SK-N-SH (cell line): ENCODE data around the gene ATP5F1E.

Experiments used
- EP300 ChIP-seq, 2 experiments: IDR thresholded peaks; 2 replicates each; pipeline versions ENCODE4 v1.4.0 to v1.6.1; 2012; ENCODE audit warnings: borderline replicate concordance in 1 of 2, low read depth in 1 of 2, low read length in 1 of 2
- FOSL2 ChIP-seq: IDR thresholded peaks from 2 replicates; pipeline ENCODE4 v1.4.0; 2012; ENCODE audit warnings: low read depth, mild to moderate bottlenecking, moderate library complexity, borderline replicate concordance
- GATA2 ChIP-seq: sonication (generic); formaldehyde crosslinking; IDR thresholded peaks from 2 replicates; pipeline ENCODE4 v1.5.0; 2020; ENCODE audit warnings: mild to moderate bottlenecking, missing genetic modification reagents
- JUND ChIP-seq: IDR thresholded peaks from 2 replicates; pipeline ENCODE4 v1.4.0; 2012
- MAX ChIP-seq: IDR thresholded peaks from 2 replicates; pipeline ENCODE4 v1.4.0; 2012; ENCODE audit warnings: low read depth
- MXI1 ChIP-seq: IDR thresholded peaks from 2 replicates; pipeline ENCODE4 v1.6.1; 2012; ENCODE audit warnings: mild to moderate bottlenecking, low read depth, low read length, improper control_type of control experiment
- NRF1 ChIP-seq: IDR thresholded peaks from 2 replicates; pipeline ENCODE4 v1.6.1; 2012; ENCODE audit warnings: low read depth, mild to moderate bottlenecking, low read length
- RAD21 ChIP-seq: IDR thresholded peaks from 2 replicates; pipeline ENCODE4 v1.6.1; 2012; ENCODE audit warnings: mild to moderate bottlenecking, low read length
- RFX5 ChIP-seq: IDR thresholded peaks from 2 replicates; pipeline ENCODE4 v1.6.1; 2012; ENCODE audit warnings: mild to moderate bottlenecking, improper control_type of control experiment, low read length
- SIN3A ChIP-seq: IDR thresholded peaks from 2 replicates; pipeline ENCODE4 v1.6.1; 2012; ENCODE audit warnings: low read depth, mild to moderate bottlenecking, low read length, moderate library complexity, borderline replicate concordance
- SMC3 ChIP-seq: IDR thresholded peaks from 2 replicates; pipeline ENCODE4 v1.6.1; 2012; ENCODE audit warnings: low read depth, low read length, improper control_type of control experiment
- TF ChIP-seq, protein P1 (sequence below): fragments of 200-600 bp; sonication (generic); IDR thresholded peaks from 2 replicates; pipeline ENCODE4 v1.6.1; 2017; ENCODE audit warnings: antibody characterized with exemption, mild to moderate bottlenecking, moderate library complexity
- TF ChIP-seq, protein P2 (sequence below): IDR thresholded peaks from 2 replicates; pipeline ENCODE4 v1.4.0; 2012; ENCODE audit warnings: low read depth, borderline replicate concordance
- TF ChIP-seq, protein P3 (sequence below): IDR thresholded peaks from 2 replicates; pipeline ENCODE4 v1.6.1; 2012; ENCODE audit warnings: mild to moderate bottlenecking, low read depth, low read length, moderate library complexity

- TF ChIP-seq MAX (no peak), JUND (no peak), RFX5 (no peak), FOSL2 (no peak), GATA2 (no peak), RAD21 (no peak), SMC3 (no peak), EP300 (IDR thresholded peaks at IDR 0.05; ENCODE audit: borderline replicate concordance in 1 of 2, low read depth in 1 of 2, low read length in 1 of 2) (no peak), NRF1 (no peak), MXI1 (no peak), SIN3A (no peak)
- TF ChIP-seq, protein P1, sequence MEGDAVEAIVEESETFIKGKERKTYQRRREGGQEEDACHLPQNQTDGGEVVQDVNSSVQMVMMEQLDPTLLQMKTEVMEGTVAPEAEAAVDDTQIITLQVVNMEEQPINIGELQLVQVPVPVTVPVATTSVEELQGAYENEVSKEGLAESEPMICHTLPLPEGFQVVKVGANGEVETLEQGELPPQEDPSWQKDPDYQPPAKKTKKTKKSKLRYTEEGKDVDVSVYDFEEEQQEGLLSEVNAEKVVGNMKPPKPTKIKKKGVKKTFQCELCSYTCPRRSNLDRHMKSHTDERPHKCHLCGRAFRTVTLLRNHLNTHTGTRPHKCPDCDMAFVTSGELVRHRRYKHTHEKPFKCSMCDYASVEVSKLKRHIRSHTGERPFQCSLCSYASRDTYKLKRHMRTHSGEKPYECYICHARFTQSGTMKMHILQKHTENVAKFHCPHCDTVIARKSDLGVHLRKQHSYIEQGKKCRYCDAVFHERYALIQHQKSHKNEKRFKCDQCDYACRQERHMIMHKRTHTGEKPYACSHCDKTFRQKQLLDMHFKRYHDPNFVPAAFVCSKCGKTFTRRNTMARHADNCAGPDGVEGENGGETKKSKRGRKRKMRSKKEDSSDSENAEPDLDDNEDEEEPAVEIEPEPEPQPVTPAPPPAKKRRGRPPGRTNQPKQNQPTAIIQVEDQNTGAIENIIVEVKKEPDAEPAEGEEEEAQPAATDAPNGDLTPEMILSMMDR: no peak
- TF ChIP-seq, protein P2, sequence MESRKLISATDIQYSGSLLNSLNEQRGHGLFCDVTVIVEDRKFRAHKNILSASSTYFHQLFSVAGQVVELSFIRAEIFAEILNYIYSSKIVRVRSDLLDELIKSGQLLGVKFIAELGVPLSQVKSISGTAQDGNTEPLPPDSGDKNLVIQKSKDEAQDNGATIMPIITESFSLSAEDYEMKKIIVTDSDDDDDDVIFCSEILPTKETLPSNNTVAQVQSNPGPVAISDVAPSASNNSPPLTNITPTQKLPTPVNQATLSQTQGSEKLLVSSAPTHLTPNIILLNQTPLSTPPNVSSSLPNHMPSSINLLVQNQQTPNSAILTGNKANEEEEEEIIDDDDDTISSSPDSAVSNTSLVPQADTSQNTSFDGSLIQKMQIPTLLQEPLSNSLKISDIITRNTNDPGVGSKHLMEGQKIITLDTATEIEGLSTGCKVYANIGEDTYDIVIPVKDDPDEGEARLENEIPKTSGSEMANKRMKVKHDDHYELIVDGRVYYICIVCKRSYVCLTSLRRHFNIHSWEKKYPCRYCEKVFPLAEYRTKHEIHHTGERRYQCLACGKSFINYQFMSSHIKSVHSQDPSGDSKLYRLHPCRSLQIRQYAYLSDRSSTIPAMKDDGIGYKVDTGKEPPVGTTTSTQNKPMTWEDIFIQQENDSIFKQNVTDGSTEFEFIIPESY: no peak
- TF ChIP-seq, protein P3, sequence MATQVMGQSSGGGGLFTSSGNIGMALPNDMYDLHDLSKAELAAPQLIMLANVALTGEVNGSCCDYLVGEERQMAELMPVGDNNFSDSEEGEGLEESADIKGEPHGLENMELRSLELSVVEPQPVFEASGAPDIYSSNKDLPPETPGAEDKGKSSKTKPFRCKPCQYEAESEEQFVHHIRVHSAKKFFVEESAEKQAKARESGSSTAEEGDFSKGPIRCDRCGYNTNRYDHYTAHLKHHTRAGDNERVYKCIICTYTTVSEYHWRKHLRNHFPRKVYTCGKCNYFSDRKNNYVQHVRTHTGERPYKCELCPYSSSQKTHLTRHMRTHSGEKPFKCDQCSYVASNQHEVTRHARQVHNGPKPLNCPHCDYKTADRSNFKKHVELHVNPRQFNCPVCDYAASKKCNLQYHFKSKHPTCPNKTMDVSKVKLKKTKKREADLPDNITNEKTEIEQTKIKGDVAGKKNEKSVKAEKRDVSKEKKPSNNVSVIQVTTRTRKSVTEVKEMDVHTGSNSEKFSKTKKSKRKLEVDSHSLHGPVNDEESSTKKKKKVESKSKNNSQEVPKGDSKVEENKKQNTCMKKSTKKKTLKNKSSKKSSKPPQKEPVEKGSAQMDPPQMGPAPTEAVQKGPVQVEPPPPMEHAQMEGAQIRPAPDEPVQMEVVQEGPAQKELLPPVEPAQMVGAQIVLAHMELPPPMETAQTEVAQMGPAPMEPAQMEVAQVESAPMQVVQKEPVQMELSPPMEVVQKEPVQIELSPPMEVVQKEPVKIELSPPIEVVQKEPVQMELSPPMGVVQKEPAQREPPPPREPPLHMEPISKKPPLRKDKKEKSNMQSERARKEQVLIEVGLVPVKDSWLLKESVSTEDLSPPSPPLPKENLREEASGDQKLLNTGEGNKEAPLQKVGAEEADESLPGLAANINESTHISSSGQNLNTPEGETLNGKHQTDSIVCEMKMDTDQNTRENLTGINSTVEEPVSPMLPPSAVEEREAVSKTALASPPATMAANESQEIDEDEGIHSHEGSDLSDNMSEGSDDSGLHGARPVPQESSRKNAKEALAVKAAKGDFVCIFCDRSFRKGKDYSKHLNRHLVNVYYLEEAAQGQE: no peak
Observed at GRCh38 chr20:58995461-58996225, 36.5 kb downstream of the ATP5F1E start.
